Gastrocnemius medialis (tissue), 4 donors: ENCODE results near the gene PRPF19. TPM values are rescaled to one million over a fixed set of nuclear protein-coding genes. Genes with fewer than 3 reads are reported as not detected.

Experiments
- ATAC-seq, 2 donors: fragments of 150-250 bp; one replicate each; pipeline ENCODE4 v1.9.1; 2016
- DNase-seq, 2 donors: peaks; one replicate each; pipeline ENCODE4 v3.0.0-alpha.2; 2019
- H3K27ac ChIP-seq, 4 donors: fragments of 200-600 bp; sonication (generic); 1 replicate in 1 of 4; 2 replicates in 3 of 4; pipeline ENCODE4 v1.5.1; 2016 to 2018; ENCODE audit warnings: mild to moderate bottlenecking in 2 of 4, moderate library complexity in 1 of 4
- H3K27me3 ChIP-seq, 3 donors: fragments of 200-600 bp; sonication (generic) in 2 of 3; 1 replicate in 1 of 3; 2 replicates in 2 of 3; pipeline versions ENCODE4 v1.5.1 to v1.6.0; 2016 to 2019; ENCODE audit warnings: mild to moderate bottlenecking in 1 of 3, moderate library complexity in 1 of 3
- H3K36me3 ChIP-seq, 2 donors: fragments of 200-600 bp; sonication (generic) in 1 of 2; one replicate each; pipeline ENCODE4 v1.5.1; 2017 to 2018
- H3K4me1 ChIP-seq, 2 donors: fragments of 200-600 bp; sonication (generic) in 1 of 2; one replicate each; pipeline ENCODE4 v1.5.1; 2016 to 2017; ENCODE audit warnings: mild to moderate bottlenecking in 2 of 2
- H3K4me3 ChIP-seq, 4 donors: fragments of 200-600 bp; sonication (generic) in 3 of 4; 1 replicate in 1 of 4; 2 replicates in 3 of 4; pipeline ENCODE4 v1.5.1; 2016 to 2019; ENCODE audit warnings: mild to moderate bottlenecking in 2 of 4
- H3K9me3 ChIP-seq, 3 donors: fragments of 200-600 bp; sonication (generic) in 2 of 3; 1 replicate in 1 of 3; 2 replicates in 2 of 3; pipeline ENCODE4 v1.5.1; 2016 to 2019
- CTCF ChIP-seq, 5 experiments: fragments of 450-650 bp in 3 of 5; fragments of 200-600 bp in 2 of 5; sonication (generic) in 2 of 5; IDR thresholded peaks in 4 of 5; conservative IDR thresholded peaks in 1 of 5; 1 replicate in 4 of 5; 2 replicates in 1 of 5; pipeline ENCODE4 v1.5.1; 2016 to 2019; ENCODE audit warnings: antibody characterized with exemption in 5 of 5, mild to moderate bottlenecking in 3 of 5, moderate library complexity in 3 of 5
- POLR2A ChIP-seq, 2 donors: fragments of 450-650 bp; IDR thresholded peaks; one replicate each; pipeline ENCODE4 v1.6.1; 2017; ENCODE audit warnings: antibody characterized with exemption in 2 of 2, mild to moderate bottlenecking in 2 of 2, moderate library complexity in 2 of 2
- in situ Hi-C, 4 donors: fragments of 200-750 bp; cut with MboI; loops; one replicate each; pipeline versions ENCODE4 v1.15.0 to v1.8.0; 2017; ENCODE audit warnings: low sequenced_read_pairs in 4 of 4
- intact Hi-C: fragments of 100-400 bp; cut with DNase I; formaldehyde crosslinking; loops from one replicate; pipeline ENCODE4 v1.15.1; 2023; ENCODE audit warnings: low total_unique reads
- total RNA-seq, 4 donors: library from RNA; depleted of rRNA; stranded (reverse); fragments of >200 nt; gene quantifications; one replicate each; pipeline versions ENCODE4 v1.1.0 to v1.2.3, GENCODE V29; 2016

Gene PRPF19
- total RNA-seq, 4 donors from 2014 or later, result 55.5 to 75.6 (median 71.9) TPM

- DNase-seq (peak; percentile 30 to 56), ATAC-seq (peak; percentile 33 to 51)
- Histone ChIP-seq H3K27ac (peak overlapping the region in 2 of 4 donors; percentile 54 to 78), H3K9me3 (no peaks in the 10 kb centered on the region), H3K4me3 (no peak overlapping the region), H3K27me3 (no peaks in the 10 kb centered on the region), H3K4me1 (peaks cover 70 to 74% of the 10 kb centered on the region in 2 donors), H3K36me3 (no peaks in the 10 kb centered on the region)
- intact Hi-C loops, result no loop called here
- in situ Hi-C loops, result no loop called here
- no peak for TF ChIP-seq POLR2A (IDR thresholded peaks at IDR 0.05)
- TF ChIP-seq CTCF (IDR thresholded peaks at IDR 0.05 in 4 of 5, conservative IDR thresholded peaks at IDR 0.05 in 1 of 5), result no peak
These were observed 31.7 kb downstream of the PRPF19 start for GRCh38 chr11:60874421-60875365.

GRCh38 chr11:60873533-60873932 lies 32.9 kb downstream of the PRPF19 start:
- no peak for DNase-seq
- intact Hi-C loops (no loop called here), in situ Hi-C loops (no loop called here)
- H3K4me1 ChIP-seq, result peaks cover 59 to 64% of the 10 kb centered on the region in 2 donors
- ATAC-seq, result no peak
- no peaks in the 10 kb centered on the region for H3K36me3 ChIP-seq
- TF ChIP-seq CTCF (IDR thresholded peaks at IDR 0.05 in 4 of 5, conservative IDR thresholded peaks at IDR 0.05 in 1 of 5) (no peak), POLR2A (IDR thresholded peaks at IDR 0.05) (no peak)
- H3K9me3 ChIP-seq, result no peaks in the 10 kb centered on the region
- H3K4me3 ChIP-seq, result no peak overlapping the region
- peak overlapping the region in 2 of 4 donors; percentile 28 to 54 for H3K27ac ChIP-seq
- H3K27me3 ChIP-seq, result no peaks in the 10 kb centered on the region

- no peak overlapping the region for H3K4me3 ChIP-seq
- ATAC-seq (peak in 1 of 2 donors; percentile 34), DNase-seq (peak in 1 of 2 donors; percentile 28)
- H3K9me3 ChIP-seq, result no peaks in the 10 kb centered on the region
- no peaks in the 10 kb centered on the region for H3K27me3 ChIP-seq
- intact Hi-C loops (no loop called here), in situ Hi-C loops (no loop called here)
- H3K4me1 ChIP-seq, result peaks cover 54 to 59% of the 10 kb centered on the region in 2 donors
- no peak for TF ChIP-seq CTCF (IDR thresholded peaks at IDR 0.05 in 4 of 5, conservative IDR thresholded peaks at IDR 0.05 in 1 of 5)
- no peak for TF ChIP-seq POLR2A (IDR thresholded peaks at IDR 0.05)
- no peaks in the 10 kb centered on the region for H3K36me3 ChIP-seq
- peak overlapping the region in 3 of 4 donors; percentile 45 to 54 (median 52) for H3K27ac ChIP-seq
These were observed 33.3 kb downstream of the PRPF19 start for GRCh38 chr11:60872961-60873524.

- intact Hi-C loops, result no loop called here
- no peaks in the 10 kb centered on the region for H3K27me3 ChIP-seq
- H3K4me3 ChIP-seq, result no peak overlapping the region
- in situ Hi-C loops, result no loop called here
- peaks cover 47 to 57% of the 10 kb centered on the region in 2 donors for H3K4me1 ChIP-seq
- peak overlapping the region; percentile 14 to 63 (median 52) for H3K27ac ChIP-seq
- no peaks in the 10 kb centered on the region for H3K36me3 ChIP-seq
- ATAC-seq, result peak; percentile 45 to 70
- H3K9me3 ChIP-seq, result no peaks in the 10 kb centered on the region
- TF ChIP-seq POLR2A (IDR thresholded peaks at IDR 0.05) (no peak), CTCF (IDR thresholded peaks at IDR 0.05 in 4 of 5, conservative IDR thresholded peaks at IDR 0.05 in 1 of 5) (no peak)
- DNase-seq, result peak in 1 of 2 donors; percentile 68
These were observed 34.0 kb downstream of the PRPF19 start for GRCh38 chr11:60872124-60872960.
